ENCODE data around the gene CD24. TPM values are rescaled to one million over a fixed set of nuclear protein-coding genes. Genes with fewer than 3 reads are reported as not detected.

The CD24 gene
- total and polyA plus RNA-seq, 2 experiments from 2014 or later = 0.54 to 2.8 TPM

- Histone ChIP-seq H3K9me3 (ENCODE audit: low read depth) (no peaks in the 10 kb centered on the region), H3K9me2 (ENCODE audit: insufficient read depth) (no peaks in the 10 kb centered on the region), H2AFZ (no peak overlapping the region), H3K4me1 (ENCODE audit: insufficient read depth) (no peaks in the 10 kb centered on the region), H3K79me2 (ENCODE audit: insufficient read depth) (no peaks in the 10 kb centered on the region), H4K20me1 (ENCODE audit: insufficient read depth) (no peaks in the 10 kb centered on the region), H3K4me2 (ENCODE audit: unreplicated experiment) (no peak overlapping the region), H3K9ac (no peak overlapping the region), H3F3A (ENCODE audit: insufficient read depth) (no peaks in the 10 kb centered on the region), H3K4me3 (no peak overlapping the region), H3K36me3 (ENCODE audit: low read depth) (no peaks in the 10 kb centered on the region), H3K27ac (no peak overlapping the region), H3K27me3 (replicated peaks; ENCODE audit: insufficient read depth) (0 out of 2 replicates have a peak, but pooled peaks cover 5% of the 10 kb centered on the region)
- WGBS, 2 experiments (ENCODE audit: low coverage in 1 of 2, low lambda C conversion rate in 2 of 2, missing lambda C conversion rate in 2 of 2) = 51 to 58% methylated on average over 3 of the region's 3 CpGs
- in situ Hi-C loops (cut with MboI) = loop anchor here (10.0 kb wide), 3 partner anchors 424 to 644 kb away; no protein-coding TSS in a partner anchor
- TF ChIP-seq EZH2phosphoT487 (IDR thresholded peaks at IDR 0.05; ENCODE audit: insufficient read depth, low read depth) (no peak), EZH2 (IDR thresholded peaks at IDR 0.05; ENCODE audit: insufficient read depth, poor library complexity, severe bottlenecking) (no peak)
- no peak for DNase-seq
Observed at GRCh38 chr6:106988664-106989063, 14.1 kb upstream of the CD24 start.

DNA sequence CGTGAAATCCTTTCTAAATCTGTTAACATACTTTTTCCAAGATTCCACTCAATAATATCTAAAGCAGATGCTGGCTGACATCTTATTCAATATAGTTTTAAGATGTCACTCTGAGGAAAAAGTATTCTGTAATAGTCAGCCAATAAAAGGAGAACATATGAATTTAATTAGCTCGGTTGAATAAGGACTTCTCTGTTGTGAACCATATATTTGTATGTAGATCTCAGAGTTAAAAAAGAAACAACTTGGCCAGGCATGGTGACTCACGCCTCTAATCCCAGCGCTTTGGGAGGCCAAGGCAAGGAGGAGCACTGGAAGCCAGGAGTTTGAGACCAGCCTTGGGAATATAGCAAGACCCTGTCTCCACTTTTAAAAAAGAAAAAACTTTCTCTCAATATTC is 7.4 kb upstream of the CD24 start:
- no peaks in the 10 kb centered on the region for H3K9me2 ChIP-seq (ENCODE audit: insufficient read depth)
- no peak for TF ChIP-seq EZH2 (IDR thresholded peaks at IDR 0.05; ENCODE audit: insufficient read depth, poor library complexity, severe bottlenecking)
- no peak for TF ChIP-seq EZH2phosphoT487 (IDR thresholded peaks at IDR 0.05; ENCODE audit: insufficient read depth, low read depth)
- WGBS, 2 experiments (ENCODE audit: low coverage in 1 of 2, low lambda C conversion rate in 2 of 2, missing lambda C conversion rate in 2 of 2) = 0 to 3% methylated on average over 4 of the region's 4 CpGs
- peak; percentile 39 for DNase-seq
- no peak overlapping the region for H3K9ac ChIP-seq
- peaks cover 7% of the 10 kb centered on the region; the same call in 1 of the 2 replicates for H3K27me3 ChIP-seq (replicated peaks; ENCODE audit: insufficient read depth)
- no peaks in the 10 kb centered on the region for H3K9me3 ChIP-seq (ENCODE audit: low read depth)
- H3F3A ChIP-seq (ENCODE audit: insufficient read depth) = no peaks in the 10 kb centered on the region
- H3K36me3 ChIP-seq (ENCODE audit: low read depth) = no peaks in the 10 kb centered on the region
- no peak overlapping the region for H2AFZ ChIP-seq
- no peaks in the 10 kb centered on the region for H4K20me1 ChIP-seq (ENCODE audit: insufficient read depth)
- no peaks in the 10 kb centered on the region for H3K79me2 ChIP-seq (ENCODE audit: insufficient read depth)
- no peak overlapping the region for H3K27ac ChIP-seq
- H3K4me2 ChIP-seq (ENCODE audit: unreplicated experiment) = no peak overlapping the region
- H3K4me3 ChIP-seq = no peak overlapping the region
- in situ Hi-C loops (cut with MboI) = loop anchor here (10.0 kb wide), 3 partner anchors 417 to 637 kb away; no protein-coding TSS in a partner anchor
- no peaks in the 10 kb centered on the region for H3K4me1 ChIP-seq (ENCODE audit: insufficient read depth)

- H3K9me2 ChIP-seq (ENCODE audit: insufficient read depth) = no peaks in the 10 kb centered on the region
- no peaks in the 10 kb centered on the region for H4K20me1 ChIP-seq (ENCODE audit: insufficient read depth)
- in situ Hi-C loops (cut with MboI) = loop anchor here (10.0 kb wide), 3 partner anchors 416 to 636 kb away; no protein-coding TSS in a partner anchor
- no peak for DNase-seq
- H3K9me3 ChIP-seq (ENCODE audit: low read depth) = no peaks in the 10 kb centered on the region
- no peaks in the 10 kb centered on the region for H3K79me2 ChIP-seq (ENCODE audit: insufficient read depth)
- H3K36me3 ChIP-seq (ENCODE audit: low read depth) = no peaks in the 10 kb centered on the region
- H3K4me1 ChIP-seq (ENCODE audit: insufficient read depth) = no peaks in the 10 kb centered on the region
- TF ChIP-seq EZH2 (IDR thresholded peaks at IDR 0.05; ENCODE audit: insufficient read depth, poor library complexity, severe bottlenecking) = no peak
- TF ChIP-seq EZH2phosphoT487 (IDR thresholded peaks at IDR 0.05; ENCODE audit: insufficient read depth, low read depth) = no peak
- no peak overlapping the region for H2AFZ ChIP-seq
- WGBS, 2 experiments (ENCODE audit: low coverage in 1 of 2, low lambda C conversion rate in 2 of 2, missing lambda C conversion rate in 2 of 2) = 94 to 99% methylated on average over 4 of the region's 4 CpGs
- H3F3A ChIP-seq (ENCODE audit: insufficient read depth) = no peaks in the 10 kb centered on the region
- no peak overlapping the region for H3K4me3 ChIP-seq
- peaks cover 17% of the 10 kb centered on the region for H3K27me3 ChIP-seq (replicated peaks; ENCODE audit: insufficient read depth)
- no peak overlapping the region for H3K4me2 ChIP-seq (ENCODE audit: unreplicated experiment)
- H3K27ac ChIP-seq = no peak overlapping the region
- no peak overlapping the region for H3K9ac ChIP-seq
Observed at GRCh38 chr6:106980926-106981325, 6.4 kb upstream of the CD24 start.

- peaks cover 20% of the 10 kb centered on the region for H3K27me3 ChIP-seq (replicated peaks; ENCODE audit: insufficient read depth)
- no peak overlapping the region for H3K9ac ChIP-seq
- no peaks in the 10 kb centered on the region for H3K79me2 ChIP-seq (ENCODE audit: insufficient read depth)
- H4K20me1 ChIP-seq (ENCODE audit: insufficient read depth) = no peaks in the 10 kb centered on the region
- TF ChIP-seq EZH2 (IDR thresholded peaks at IDR 0.05; ENCODE audit: insufficient read depth, poor library complexity, severe bottlenecking) = no peak
- TF ChIP-seq EZH2phosphoT487 (IDR thresholded peaks at IDR 0.05; ENCODE audit: insufficient read depth, low read depth) = no peak
- H3K27ac ChIP-seq = no peak overlapping the region
- in situ Hi-C loops (cut with MboI) = no loop called here
- WGBS, 2 experiments (ENCODE audit: low coverage in 1 of 2, low lambda C conversion rate in 2 of 2, missing lambda C conversion rate in 2 of 2) = 1 to 3% methylated on average over 8 of the region's 8 CpGs
- DNase-seq = peak; percentile 91
- no peak overlapping the region for H3K4me2 ChIP-seq (ENCODE audit: unreplicated experiment)
- no peaks in the 10 kb centered on the region for H3K36me3 ChIP-seq (ENCODE audit: low read depth)
- no peaks in the 10 kb centered on the region for H3K9me3 ChIP-seq (ENCODE audit: low read depth)
- no peak overlapping the region for H2AFZ ChIP-seq
- H3K9me2 ChIP-seq (ENCODE audit: insufficient read depth) = no peaks in the 10 kb centered on the region
- no peaks in the 10 kb centered on the region for H3K4me1 ChIP-seq (ENCODE audit: insufficient read depth)
- no peaks in the 10 kb centered on the region for H3F3A ChIP-seq (ENCODE audit: insufficient read depth)
- no peak overlapping the region for H3K4me3 ChIP-seq
Observed at GRCh38 chr6:106979435-106979884, 4.9 kb upstream of the CD24 start.

Measured in GM23248 (cell line).